Astrocyte of the spinal cord (primary cell): Measurements from ENCODE around the gene SHISA8.
A peak's percentile ranks its signal among the peaks of the same experiment; 100 is the strongest.

Experiments
- DNase-seq: peaks from one replicate; pipeline ENCODE4 v3.0.0; 2011; ENCODE audit warnings: low read depth, low spot score
- H3K4me3 ChIP-seq: 2 replicates; pipeline ENCODE4 v1.5.1; 2011; ENCODE audit warnings: low read depth, mild to moderate bottlenecking, low read length, moderate library complexity
- CTCF ChIP-seq: IDR thresholded peaks from 2 replicates; pipeline ENCODE4 v1.5.1; 2012; ENCODE audit warnings: low read depth, mild to moderate bottlenecking, low read length, inconsistent platforms
- in situ Hi-C: cut with HindIII; loops from 2 replicates; pipeline ENCODE4 v1.10.0; 2017; ENCODE audit warnings: low sequenced_read_pairs

The SHISA8 gene

DNA sequence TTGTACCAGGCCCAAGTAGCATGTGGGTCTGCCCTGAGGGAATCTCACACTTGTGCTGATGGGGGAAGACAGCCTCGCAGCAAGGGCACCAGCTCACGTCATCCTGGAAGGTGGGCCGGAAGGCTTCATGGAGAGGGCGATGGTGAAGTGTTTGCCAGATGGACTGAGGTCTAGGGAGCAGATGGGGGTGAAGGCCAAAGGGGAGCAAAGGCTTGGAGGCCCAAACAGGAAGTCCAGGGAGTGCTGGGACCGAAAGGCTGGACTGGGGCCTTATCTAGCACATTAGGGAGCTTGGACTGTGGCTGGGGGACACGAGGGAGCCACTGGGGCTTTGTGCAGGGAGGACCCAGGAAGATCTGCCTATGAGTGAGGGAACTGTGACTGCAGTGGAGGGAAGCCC, 12.9 kb upstream of the SHISA8 start:
- in situ Hi-C loops, result no loop called here
- no peak for DNase-seq
- H3K4me3 ChIP-seq, result no peak overlapping the region
- no peak for TF ChIP-seq CTCF

- H3K4me3 ChIP-seq, result no peak overlapping the region
- peak; percentile 63 for TF ChIP-seq CTCF
- in situ Hi-C loops, result no loop called here
- DNase-seq, result peak; percentile 12
Observed at GRCh38 chr22:41925783-41926460, 11.0 kb upstream of the SHISA8 start.

GRCh38 chr22:41923595-41924276, 8.9 kb upstream of the SHISA8 start:
- no peak for TF ChIP-seq CTCF
- DNase-seq, result no peak
- in situ Hi-C loops, result no loop called here
- H3K4me3 ChIP-seq, result no peak overlapping the region

GRCh38 chr22:41922940-41923594, 8.2 kb upstream of the SHISA8 start:
- in situ Hi-C loops, result no loop called here
- no peak for DNase-seq
- TF ChIP-seq CTCF, result no peak
- no peak overlapping the region for H3K4me3 ChIP-seq

GRCh38 chr22:41922328-41922727, 7.5 kb upstream of the SHISA8 start:
- H3K4me3 ChIP-seq, result no peak overlapping the region
- no peak for DNase-seq
- no peak for TF ChIP-seq CTCF
- in situ Hi-C loops, result no loop called here

DNA sequence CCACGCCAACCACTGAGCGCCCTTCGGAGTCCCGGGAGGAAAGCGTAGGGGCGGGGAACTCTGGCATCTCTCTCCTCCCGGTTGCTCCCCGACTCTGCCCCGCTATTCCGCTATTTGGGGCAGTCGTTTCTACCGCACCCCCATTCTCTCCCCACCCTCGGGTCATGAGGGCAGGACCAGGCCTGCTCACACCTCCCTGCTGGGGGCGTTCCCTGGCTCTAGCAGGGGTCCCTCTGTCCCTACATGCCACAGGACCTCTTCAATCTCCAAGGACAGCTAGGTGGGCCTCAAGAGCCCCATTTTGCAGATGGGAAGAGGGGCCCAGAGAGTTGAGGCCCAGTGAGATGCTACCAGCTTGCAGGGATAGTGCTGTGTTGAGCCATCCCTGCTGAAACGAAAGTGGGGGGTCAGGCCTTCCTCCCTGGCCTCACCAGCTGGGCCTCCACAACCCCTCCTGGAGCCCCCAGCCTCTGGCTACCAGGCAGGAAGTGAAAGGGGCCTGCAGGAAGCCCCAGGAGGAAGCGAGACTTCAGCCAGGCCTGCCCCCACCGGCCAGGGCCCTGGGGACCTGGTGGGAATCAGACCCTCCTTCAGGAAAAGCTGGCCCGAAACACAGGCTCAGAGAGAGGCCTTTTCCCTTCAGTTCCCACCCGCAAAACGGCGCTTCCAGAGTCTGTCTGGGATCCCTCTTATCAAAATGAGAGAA, 5.5 kb upstream of the SHISA8 start:
- no peak for DNase-seq
- no peak for TF ChIP-seq CTCF
- H3K4me3 ChIP-seq, result no peak overlapping the region
- in situ Hi-C loops, result no loop called here
